ENCODE results near the gene TOM1L2. TPM values are rescaled to one million over a fixed set of nuclear protein-coding genes. Genes with fewer than 3 reads are reported as not detected.

Gene TOM1L2
- total RNA-seq, 1 donor = 34.1 TPM

DNA sequence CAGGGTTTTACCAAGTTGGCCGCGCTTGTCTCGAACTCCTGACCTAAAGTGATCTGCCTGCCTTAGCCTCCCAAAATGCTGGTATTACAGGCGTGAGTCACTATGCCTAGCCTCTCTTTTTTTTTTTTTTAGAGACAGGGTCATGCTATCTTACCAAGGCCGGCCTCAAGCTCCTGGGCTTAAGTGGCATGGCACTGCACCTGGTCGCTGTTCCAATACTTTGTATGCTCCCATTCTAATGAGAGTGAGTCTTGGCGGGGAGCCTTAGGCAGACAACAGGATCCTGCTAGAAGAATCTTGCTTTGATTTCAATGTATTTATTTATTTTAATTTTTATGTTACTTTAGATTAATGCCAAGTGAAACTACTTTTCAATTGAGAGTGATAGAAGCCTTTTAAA lies 21.9 kb downstream of the TOM1L2 start:
- H3K4me3 ChIP-seq (ENCODE audit: low read depth, low read length) = no peak overlapping the region
- no peak for DNase-seq (ENCODE audit: low read depth)
- TF ChIP-seq CTCF (IDR thresholded peaks at IDR 0.05; ENCODE audit: insufficient read depth, low read depth, low read length) = no peak

GRCh38 chr17:17947966-17948365 lies 24.2 kb downstream of the TOM1L2 start:
- no peak overlapping the region for H3K4me3 ChIP-seq (ENCODE audit: low read depth, low read length)
- no peak for TF ChIP-seq CTCF (IDR thresholded peaks at IDR 0.05; ENCODE audit: insufficient read depth, low read depth, low read length)
- no peak for DNase-seq (ENCODE audit: low read depth)

DNA sequence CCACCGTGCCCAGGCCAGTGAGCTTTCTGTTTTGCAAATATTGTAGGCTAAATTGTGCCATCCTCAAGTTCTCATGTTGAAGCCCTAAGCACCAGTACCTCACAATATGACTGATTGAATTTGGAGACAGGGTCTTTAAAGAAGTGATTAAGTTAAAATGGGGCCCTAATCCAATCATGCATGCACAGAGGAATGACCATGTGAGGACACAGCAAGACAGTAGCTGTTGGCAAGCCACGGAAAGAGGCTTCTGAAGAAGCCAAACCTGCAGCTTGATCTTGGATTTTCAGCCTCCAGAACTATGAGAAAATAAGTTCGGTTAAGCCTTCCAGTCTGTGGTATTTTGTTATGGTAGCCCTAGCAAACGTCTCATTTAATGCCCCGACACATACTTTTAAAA lies 24.9 kb downstream of the TOM1L2 start:
- no peak overlapping the region for H3K4me3 ChIP-seq (ENCODE audit: low read depth, low read length)
- no peak for TF ChIP-seq CTCF (IDR thresholded peaks at IDR 0.05; ENCODE audit: insufficient read depth, low read depth, low read length)
- no peak for DNase-seq (ENCODE audit: low read depth)

DNA sequence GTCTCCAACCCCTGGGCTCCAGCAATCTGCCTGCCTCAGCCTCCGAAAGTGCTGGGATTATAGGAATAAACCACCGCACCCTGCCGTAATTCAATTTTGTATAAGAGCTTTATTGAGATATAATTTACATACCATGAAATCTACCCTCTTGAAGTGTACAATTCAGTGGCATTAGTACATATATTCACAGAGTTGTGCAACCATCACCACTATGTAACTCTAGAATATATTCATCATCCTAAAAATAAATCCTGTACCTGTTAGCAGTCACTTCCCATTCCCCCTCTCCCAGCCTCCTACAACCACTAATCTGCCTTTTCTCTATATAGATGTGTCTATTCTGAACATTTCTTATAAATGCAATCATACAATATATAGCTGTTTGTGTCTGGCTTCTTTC lies 26.1 kb downstream of the TOM1L2 start:
- DNase-seq (ENCODE audit: low read depth) = no peak
- no peak for TF ChIP-seq CTCF (IDR thresholded peaks at IDR 0.05; ENCODE audit: insufficient read depth, low read depth, low read length)
- no peak overlapping the region for H3K4me3 ChIP-seq (ENCODE audit: low read depth, low read length)

- TF ChIP-seq CTCF (IDR thresholded peaks at IDR 0.05; ENCODE audit: insufficient read depth, low read depth, low read length) = no peak
- DNase-seq (ENCODE audit: low read depth) = no peak
- H3K4me3 ChIP-seq (ENCODE audit: low read depth, low read length) = no peak overlapping the region
These were observed 27.5 kb downstream of the TOM1L2 start for GRCh38 chr17:17944743-17945142.

- no peak for TF ChIP-seq CTCF (IDR thresholded peaks at IDR 0.05; ENCODE audit: insufficient read depth, low read depth, low read length)
- no peak overlapping the region for H3K4me3 ChIP-seq (ENCODE audit: low read depth, low read length)
- peak; percentile 56 for DNase-seq (ENCODE audit: low read depth)
These were observed 28.0 kb downstream of the TOM1L2 start for GRCh38 chr17:17944242-17944641.

- TF ChIP-seq CTCF (IDR thresholded peaks at IDR 0.05; ENCODE audit: insufficient read depth, low read depth, low read length) = no peak
- H3K4me3 ChIP-seq (ENCODE audit: low read depth, low read length) = no peak overlapping the region
- no peak for DNase-seq (ENCODE audit: low read depth)
These were observed 28.8 kb downstream of the TOM1L2 start for GRCh38 chr17:17943281-17943984.
